NCI-H460 (cell line): ENCODE measurements around the gene SHROOM2. TPM values are rescaled to one million over a fixed set of nuclear protein-coding genes. Genes with fewer than 3 reads are reported as not detected.

Experiments
- DNase-seq: peaks from one replicate; pipeline ENCODE4 v3.0.0-alpha.2; 2016; ENCODE audit warnings: low read depth; ENCODE audit errors: extremely low read depth
- total RNA-seq: library from RNA; depleted of rRNA; stranded (reverse); fragments of >200 nt; shearing (Covaris generic); gene quantifications from 2 replicates; pipeline ENCODE4 v1.2.3, GENCODE V29; 2014

The SHROOM2 gene
- total RNA-seq, 1 experiment from 2014 or later: 0.17 TPM

DNA sequence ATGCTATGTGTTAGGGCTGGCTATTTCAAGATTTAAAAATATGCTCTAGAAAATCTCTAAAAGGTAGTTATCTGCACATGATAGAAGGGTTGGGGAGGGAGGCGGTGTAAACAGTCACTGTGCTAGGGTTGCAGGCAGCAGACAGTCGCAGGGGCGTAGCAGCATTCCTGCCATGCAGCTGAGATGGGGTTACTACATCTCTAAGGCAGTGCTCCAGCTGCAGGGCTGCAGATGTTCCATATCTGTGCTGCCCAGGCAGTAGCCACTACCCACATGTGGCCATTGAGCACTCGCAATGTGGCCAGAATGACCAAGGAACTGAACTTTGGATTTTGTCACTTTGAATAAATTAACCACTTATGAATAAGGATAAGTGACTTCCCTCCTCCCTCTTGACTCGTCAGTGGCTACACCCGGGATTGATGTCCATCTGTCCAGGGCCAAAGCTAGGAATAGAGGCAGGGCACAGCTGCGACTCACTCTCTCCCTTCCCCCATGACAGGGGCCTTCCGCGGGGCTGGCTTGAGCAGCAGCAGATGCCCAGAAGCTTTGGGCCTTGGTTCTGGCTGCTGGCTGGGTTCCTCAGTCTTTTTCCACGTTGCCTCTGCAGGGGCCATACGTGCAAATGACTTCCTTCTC, 101.5 kb downstream of the SHROOM2 start:
- DNase-seq: no peak

DNA sequence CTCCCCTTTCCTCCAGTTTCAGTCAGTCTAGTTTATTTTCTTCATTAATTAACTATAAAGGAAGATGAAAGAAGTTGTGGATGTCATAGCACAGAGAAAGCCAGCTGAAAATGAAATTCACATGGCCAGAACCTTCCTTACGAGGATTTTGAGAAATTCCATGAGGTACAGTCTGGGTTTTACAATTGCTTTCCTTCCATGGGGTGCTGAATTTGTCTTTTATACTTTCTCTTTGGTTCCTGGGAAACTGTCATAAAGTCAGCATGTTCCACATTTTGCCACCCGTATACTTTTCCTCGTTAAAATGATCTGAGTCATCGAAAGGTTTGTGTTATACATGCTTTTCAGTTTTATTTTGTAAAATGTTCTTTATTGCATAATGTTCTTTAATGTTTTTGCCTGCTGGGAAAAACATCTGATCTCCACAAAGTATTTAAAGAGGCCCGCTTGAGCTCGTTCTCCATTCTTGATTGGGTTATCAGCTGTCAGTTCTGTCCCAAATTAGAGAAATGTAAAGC, 102.8 kb downstream of the SHROOM2 start:
- no peak for DNase-seq

GRCh38 chrX:9890681-9891091, 104.5 kb downstream of the SHROOM2 start:
- DNase-seq: no peak

- DNase-seq: no peak
Observed at GRCh38 chrX:9895225-9895912, 109.1 kb downstream of the SHROOM2 start.

DNA sequence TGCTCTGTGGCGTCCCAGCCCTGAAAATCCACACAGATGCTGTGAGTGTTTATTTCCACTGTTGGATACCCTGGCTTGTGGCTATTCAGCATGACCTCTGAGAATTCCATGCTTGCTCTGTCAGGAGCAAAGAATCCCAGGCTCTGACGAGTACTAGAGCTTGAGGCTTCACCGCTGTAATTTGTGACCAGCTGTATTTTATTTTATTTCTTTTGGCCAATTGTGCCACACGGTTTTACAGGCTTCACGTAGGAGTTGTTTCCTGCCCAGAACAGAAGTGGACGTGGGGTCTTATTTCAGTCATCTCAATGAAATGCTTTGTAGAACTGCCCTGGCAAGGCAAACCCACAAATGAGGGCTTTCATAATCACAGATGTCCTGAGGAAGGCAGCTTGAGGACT, 111.5 kb downstream of the SHROOM2 start:
- no peak for DNase-seq

- no peak for DNase-seq
Observed at GRCh38 chrX:9899640-9900111, 113.4 kb downstream of the SHROOM2 start.

DNA sequence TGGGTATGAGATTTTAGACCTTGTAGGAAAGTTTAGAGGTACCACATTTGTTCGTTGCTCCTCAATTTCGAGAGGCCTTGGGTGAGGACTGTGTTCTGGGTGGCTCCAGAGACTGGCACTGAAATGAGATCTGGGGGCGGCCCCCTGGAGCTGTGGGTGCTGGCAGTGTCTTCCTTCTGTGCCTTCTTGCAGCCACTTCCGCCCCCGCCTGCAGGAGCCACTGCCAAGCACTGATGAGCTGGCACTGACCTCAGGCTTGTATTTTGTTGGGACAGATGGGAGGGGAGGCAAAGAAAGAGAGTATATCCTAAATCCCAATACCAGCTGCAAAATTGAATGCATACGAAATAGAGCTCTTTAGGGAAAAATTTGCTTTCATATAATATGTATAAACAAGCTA, 116.4 kb downstream of the SHROOM2 start:
- DNase-seq: no peak

- DNase-seq: no peak
Observed at GRCh38 chrX:9903146-9903545, 116.9 kb downstream of the SHROOM2 start.

DNA sequence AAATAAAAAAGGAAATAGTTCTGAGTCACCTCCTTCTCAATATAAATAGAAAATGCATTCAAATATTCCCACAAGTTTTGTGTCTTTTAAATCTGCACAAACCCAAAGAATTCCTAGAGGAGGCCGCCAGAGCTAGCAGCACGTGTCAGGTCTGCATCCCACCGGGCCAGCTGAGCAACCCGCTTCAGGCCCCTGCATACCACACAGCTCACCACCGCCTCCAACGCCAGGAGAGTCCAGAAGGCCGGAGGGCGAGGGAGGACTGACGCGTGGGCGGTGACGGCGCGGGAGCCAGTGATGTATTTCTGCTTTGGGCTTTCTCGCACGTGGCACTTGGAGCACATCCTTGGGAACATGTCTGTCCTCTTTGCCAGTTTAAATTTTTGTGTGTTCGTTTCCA, 119.1 kb downstream of the SHROOM2 start:
- no peak for DNase-seq

- DNase-seq: no peak
Observed at GRCh38 chrX:9905721-9906120, 119.5 kb downstream of the SHROOM2 start.

DNA sequence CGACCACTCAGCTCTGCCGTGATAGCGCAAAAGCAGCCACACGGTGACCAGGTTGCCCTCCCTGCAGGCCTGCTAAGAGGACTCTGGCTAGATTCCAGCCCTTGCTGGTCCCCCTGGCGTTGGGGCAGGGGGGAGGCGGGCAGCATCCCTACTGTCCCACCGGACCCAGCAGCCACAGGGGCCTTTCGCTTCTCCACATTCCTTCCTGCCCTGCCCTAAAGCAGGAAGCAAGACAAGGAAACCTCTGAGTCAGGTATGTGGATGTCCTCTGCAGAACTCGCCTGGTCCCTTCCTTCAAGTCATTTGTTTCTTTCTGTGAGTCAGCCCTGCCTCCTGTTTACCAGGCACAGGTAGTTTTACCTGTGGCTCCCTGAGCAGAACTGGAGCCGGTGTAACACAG, 120.7 kb downstream of the SHROOM2 start:
- DNase-seq: no peak

GRCh38 chrX:9907645-9908387, 121.6 kb downstream of the SHROOM2 start:
- DNase-seq: no peak

- DNase-seq: no peak
Observed at GRCh38 chrX:9909254-9909653, 123.0 kb downstream of the SHROOM2 start.

DNA sequence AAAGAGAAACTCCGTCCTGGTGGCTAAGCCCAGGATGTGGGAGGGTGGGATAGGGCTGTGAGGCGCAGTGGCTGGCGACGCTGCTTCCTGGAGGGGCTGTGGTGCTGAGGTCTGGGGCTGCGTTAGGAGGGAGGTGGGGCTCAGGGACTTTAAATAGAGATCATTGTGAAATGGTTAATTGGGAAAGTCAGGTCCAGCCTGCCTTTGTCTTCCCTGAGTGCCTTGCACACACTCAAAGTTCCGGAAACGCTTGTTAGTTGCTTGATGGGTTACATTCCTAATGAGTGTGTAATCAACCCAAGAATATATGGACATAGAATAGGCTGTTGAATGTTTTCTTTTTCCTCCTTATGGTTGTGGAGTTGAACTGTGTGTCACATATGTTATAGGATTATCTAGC, 125.3 kb downstream of the SHROOM2 start:
- no peak for DNase-seq

GRCh38 chrX:9912351-9913145, 126.3 kb downstream of the SHROOM2 start:
- no peak for DNase-seq

- no peak for DNase-seq
Observed at GRCh38 chrX:9913146-9913433, 126.9 kb downstream of the SHROOM2 start.

DNA sequence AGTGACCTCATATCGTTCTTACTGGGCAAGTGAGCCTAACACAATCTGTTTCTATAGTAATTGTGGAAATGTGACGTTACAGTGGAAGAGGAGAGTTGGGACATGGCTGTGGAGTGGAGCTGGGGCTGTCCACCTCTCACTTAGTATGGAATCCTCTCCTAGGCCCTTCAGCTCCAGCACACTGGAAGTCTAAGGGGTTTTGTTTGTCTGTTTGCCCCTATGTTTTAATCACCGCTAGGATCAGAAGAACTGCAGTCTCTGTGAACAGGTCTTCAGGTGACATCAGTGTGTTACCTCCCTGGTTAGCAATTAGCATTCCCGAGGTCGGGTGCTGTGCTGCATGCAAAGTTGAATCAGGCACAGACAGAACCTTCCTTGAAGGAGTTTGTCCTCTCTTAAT, 131.6 kb downstream of the SHROOM2 start:
- DNase-seq: no peak

GRCh38 chrX:9919632-9920172, 133.5 kb downstream of the SHROOM2 start:
- no peak for DNase-seq

DNA sequence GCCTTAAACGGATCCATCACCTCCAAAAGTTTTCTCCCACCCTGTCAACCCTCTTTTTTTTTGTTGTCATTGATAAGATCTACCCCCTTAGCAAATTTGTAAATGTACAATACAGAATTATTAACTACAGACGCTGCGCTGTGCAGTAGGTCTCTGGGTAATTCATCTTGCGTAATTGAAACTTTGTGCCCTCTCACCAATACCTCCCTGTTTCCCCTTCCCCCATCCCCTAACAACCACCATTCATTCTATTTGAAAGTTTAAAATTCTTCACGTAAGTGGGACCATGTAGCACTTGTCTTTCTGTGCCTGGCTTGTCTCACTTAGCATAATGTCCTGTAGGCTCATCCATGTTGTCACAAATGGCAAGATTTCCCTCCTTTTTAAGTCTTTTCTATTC, 135.2 kb downstream of the SHROOM2 start:
- no peak for DNase-seq

- no peak for DNase-seq
Observed at GRCh38 chrX:9923357-9923756, 137.1 kb downstream of the SHROOM2 start.

GRCh38 chrX:9926002-9926401, 139.8 kb downstream of the SHROOM2 start:
- no peak for DNase-seq
